PC-9 (cell line): ENCODE data around the gene PCGF2. TPM values are rescaled to one million over a fixed set of nuclear protein-coding genes. Genes with fewer than 3 reads are reported as not detected.

Source experiments
- BruUV-seq: library from RNA; stranded (reverse); fragments of 400-500 nt; replicated peaks from 2 replicates; lab custom pipeline; 2021; lab: Mats Ljungman, UMichigan
- CTCF ChIA-PET: fragments of 300-600 bp; sonication (Branson Sonifier 250); formaldehyde crosslinking; loops from one replicate; lab custom pipeline; 2022; ENCODE audit warnings: antibody characterized with exemption; lab: Charles Lee
- POLR2A ChIA-PET: fragments of 300-600 bp; sonication (Branson Sonifier 250); formaldehyde crosslinking; loops from one replicate; lab custom pipeline; 2022; ENCODE audit warnings: antibody characterized with exemption; ENCODE audit not compliant: unreplicated experiment; lab: Charles Lee
- DNase-seq, 2 experiments: peaks; one replicate each; pipeline versions ENCODE4 v3.0.0 to v3.0.0-alpha.2; 2015 to 2022; ENCODE audit warnings: mixed read lengths in 1 of 2
- H2AFZ ChIP-seq: fragments of 200-600 bp; sonication (generic); 2 replicates; pipeline ENCODE4 v1.8.1; 2017; ENCODE audit warnings: antibody characterized with exemption
- H3F3A ChIP-seq: fragments of 200-600 bp; sonication (generic); 2 replicates; pipeline ENCODE4 v1.8.1; 2017; ENCODE audit warnings: antibody characterized with exemption, mild to moderate bottlenecking, low read depth; ENCODE audit not compliant: insufficient read depth
- H3K27ac ChIP-seq: fragments of 200-600 bp; sonication (generic); 2 replicates; pipeline ENCODE4 v1.6.1; 2016; ENCODE audit warnings: mixed run types
- H3K27me3 ChIP-seq: fragments of 200-600 bp; sonication (generic); 2 replicates; pipeline ENCODE4 v1.6.1; 2016; ENCODE audit warnings: low read depth, mixed run types; ENCODE audit not compliant: insufficient read depth
- H3K36me3 ChIP-seq: fragments of 200-600 bp; sonication (generic); 2 replicates; pipeline ENCODE4 v1.6.1; 2016; ENCODE audit warnings: low read depth, mixed run types
- H3K4me1 ChIP-seq: fragments of 200-600 bp; sonication (generic); replicated peaks from 2 replicates; pipeline ENCODE4 v1.6.1; 2016; ENCODE audit warnings: mixed run types; ENCODE audit not compliant: insufficient read depth
- H3K4me2 ChIP-seq: fragments of 200-600 bp; sonication (generic); 2 replicates; pipeline ENCODE4 v1.6.1; 2017; ENCODE audit warnings: mixed run types
- H3K4me3 ChIP-seq: fragments of 200-600 bp; sonication (generic); 2 replicates; pipeline ENCODE4 v1.6.1; 2016; ENCODE audit warnings: mixed run types
- H3K79me2 ChIP-seq: fragments of 200-600 bp; sonication (generic); 2 replicates; pipeline ENCODE4 v1.6.1; 2017; ENCODE audit warnings: low read depth, mixed run types
- H3K9me2 ChIP-seq: fragments of 200-600 bp; sonication (generic); 2 replicates; pipeline ENCODE4 v1.8.1; 2017; ENCODE audit warnings: mild to moderate bottlenecking; ENCODE audit not compliant: insufficient read depth
- H3K9me3 ChIP-seq: fragments of 200-600 bp; sonication (generic); 2 replicates; pipeline ENCODE4 v1.8.1; 2016; ENCODE audit warnings: low read depth; ENCODE audit not compliant: insufficient read depth
- H4K20me1 ChIP-seq: fragments of 200-600 bp; sonication (generic); 2 replicates; pipeline ENCODE4 v1.8.1; 2017; ENCODE audit not compliant: insufficient read depth
- CTCF ChIP-seq: fragments of 200-600 bp; sonication (generic); conservative IDR thresholded peaks from 2 replicates; pipeline ENCODE4 v1.6.1; 2017; ENCODE audit warnings: mixed run types, antibody characterized with exemption, mild to moderate bottlenecking, moderate library complexity
- EZH2 ChIP-seq: fragments of 200-600 bp; sonication (generic); IDR thresholded peaks from 2 replicates; pipeline ENCODE4 v1.8.0; 2017; ENCODE audit warnings: antibody characterized with exemption, low read depth
- intact Hi-C: fragments of 100-400 bp; cut with micrococcal nuclease; formaldehyde crosslinking; loops from one replicate; pipeline ENCODE4 v1.10.0; 2022; ENCODE audit not compliant: unreplicated experiment
- total RNA-seq: library from RNA; stranded (reverse); gene quantifications from 2 replicates; pipeline ENCODE4 v1.2.3, GENCODE V29; 2021

Gene PCGF2
- total RNA-seq, 1 experiment from 2014 or later = 43.3 TPM

DNA sequence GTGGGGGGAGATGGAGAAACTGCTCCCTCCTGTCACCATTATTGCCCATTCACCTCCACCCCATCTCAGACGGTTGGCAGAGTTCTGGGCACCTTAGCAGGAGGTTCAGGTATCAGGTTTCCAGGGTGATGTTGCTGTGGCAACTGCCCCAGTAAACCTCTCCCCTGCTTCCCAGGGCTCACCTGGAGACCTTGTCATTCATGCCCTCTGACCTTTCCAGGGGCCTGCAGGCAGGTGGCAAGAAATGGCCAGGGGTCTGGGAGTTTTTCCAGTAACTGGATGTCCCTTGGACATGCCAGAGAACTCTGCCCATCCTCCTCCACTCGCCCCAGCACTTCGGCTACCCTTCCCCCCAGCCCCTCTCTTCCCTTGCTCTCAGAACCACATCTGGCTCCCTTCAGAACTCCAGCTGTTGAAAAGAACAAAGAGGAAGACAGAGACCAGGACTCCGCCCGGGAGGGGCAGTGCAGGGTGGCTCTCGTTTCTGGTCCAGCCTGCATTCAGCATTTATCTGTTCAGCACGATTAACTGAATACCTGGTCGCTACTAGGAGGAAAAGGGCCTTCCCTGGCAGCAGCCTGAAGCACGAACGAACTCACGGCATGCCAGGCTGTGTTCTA lies 34.6 kb downstream of the PCGF2 start:
- no TSS peak for BruUV-seq
- no peaks in the 10 kb centered on the region for H3K27me3 ChIP-seq
- H3K9me3 ChIP-seq = no peaks in the 10 kb centered on the region
- H3K4me3 ChIP-seq = no peak overlapping the region
- H3K27ac ChIP-seq = no peak overlapping the region
- H3K4me2 ChIP-seq = no peak overlapping the region
- H3K36me3 ChIP-seq = peaks cover 12% of the 10 kb centered on the region
- H3F3A ChIP-seq = peaks cover 30% of the 10 kb centered on the region; the same call in 1 of the 2 replicates
- no peaks in the 10 kb centered on the region for H3K4me1 ChIP-seq
- H3K9me2 ChIP-seq = no peaks in the 10 kb centered on the region
- no peak for DNase-seq
- no peak for TF ChIP-seq CTCF
- no peak for TF ChIP-seq EZH2
- ChIA-PET POLR2A (no interaction called here), CTCF (no interaction called here)
- intact Hi-C loops = no loop called here
- H3K79me2 ChIP-seq = peaks cover 6% of the 10 kb centered on the region; the same call in 1 of the 2 replicates
- H4K20me1 ChIP-seq = peaks cover 14% of the 10 kb centered on the region
- no peak overlapping the region for H2AFZ ChIP-seq

DNA sequence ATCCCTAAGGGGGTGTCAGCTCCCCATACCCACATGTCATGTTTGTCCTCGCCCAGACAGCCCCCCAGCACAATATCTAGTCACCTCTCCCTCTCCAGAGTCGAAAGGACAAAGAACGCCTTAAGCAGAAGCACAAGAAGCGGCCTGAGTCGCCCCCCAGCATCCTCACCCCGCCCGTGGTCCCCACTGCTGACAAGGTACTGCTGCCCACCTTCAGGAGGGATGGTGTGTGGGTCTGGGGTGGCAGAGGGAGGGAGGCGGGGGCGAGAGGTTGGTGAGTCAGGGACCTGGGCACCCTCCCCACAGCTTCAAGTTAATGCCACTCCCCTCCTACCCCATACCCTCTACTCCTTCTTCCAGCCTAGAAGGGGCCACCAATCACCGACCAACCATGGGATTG lies 35.5 kb downstream of the PCGF2 start:
- POLR2A ChIA-PET = no interaction called here
- TF ChIP-seq CTCF = no peak
- no peak for TF ChIP-seq EZH2
- no TSS peak for BruUV-seq

DNA sequence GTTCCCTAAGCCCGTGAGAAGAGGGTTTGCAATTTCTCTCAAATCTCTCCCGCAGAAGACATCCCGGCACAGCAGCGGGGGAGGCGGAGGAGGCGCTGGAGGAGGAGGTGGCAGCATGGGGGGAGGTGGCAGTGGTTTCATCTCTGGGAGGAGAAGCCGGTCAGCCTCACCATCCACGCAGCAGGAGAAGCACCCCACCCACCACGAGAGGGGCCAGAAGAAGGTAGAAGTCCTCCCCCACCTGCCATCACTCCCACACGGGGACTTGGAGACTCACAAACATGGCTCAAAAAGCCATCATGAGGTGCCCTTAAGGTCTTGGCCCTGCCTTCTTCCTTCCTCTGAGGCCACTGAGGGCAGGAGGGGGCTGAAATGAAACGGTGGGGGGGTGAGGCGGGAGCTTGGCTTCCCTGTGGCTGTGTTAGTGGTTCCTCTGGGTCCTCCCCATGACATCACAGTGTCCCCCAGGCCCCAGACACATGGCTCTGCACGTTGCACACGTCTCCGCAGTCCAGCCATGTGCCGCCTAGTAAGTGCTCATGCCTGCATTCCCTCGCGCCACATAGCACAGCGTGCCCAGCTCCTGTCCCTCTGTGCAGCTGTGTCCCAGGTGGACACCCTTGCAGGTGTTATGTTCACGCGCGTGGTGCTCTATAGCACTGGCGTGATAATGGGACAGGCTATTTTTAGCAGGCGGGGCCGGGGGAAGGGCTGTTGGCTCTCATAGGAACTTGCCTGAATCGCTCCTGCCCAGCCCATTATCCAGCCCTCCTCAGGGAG lies 36.2 kb downstream of the PCGF2 start:
- no peak for TF ChIP-seq EZH2
- no peak for TF ChIP-seq CTCF
- no peaks in the 10 kb centered on the region for H3K9me3 ChIP-seq
- no peak overlapping the region for H3K27ac ChIP-seq
- H2AFZ ChIP-seq = no peak overlapping the region
- DNase-seq = no peak
- no peak overlapping the region for H3K4me2 ChIP-seq
- H3K4me1 ChIP-seq = 0 out of 2 replicates have a peak, but pooled peaks cover 3% of the 10 kb centered on the region
- peaks cover 25% of the 10 kb centered on the region for H4K20me1 ChIP-seq
- no TSS peak for BruUV-seq
- H3F3A ChIP-seq = peaks cover 28% of the 10 kb centered on the region; the same call in 1 of the 2 replicates
- intact Hi-C loops = no loop called here
- peaks cover 21% of the 10 kb centered on the region for H3K36me3 ChIP-seq
- H3K27me3 ChIP-seq = no peaks in the 10 kb centered on the region
- CTCF ChIA-PET = no interaction called here
- POLR2A ChIA-PET = no interaction called here
- peaks cover 22% of the 10 kb centered on the region for H3K79me2 ChIP-seq
- H3K4me3 ChIP-seq = no peak overlapping the region
- H3K9me2 ChIP-seq = no peaks in the 10 kb centered on the region

More for the DNA sequence above, 35.5 kb downstream of the PCGF2 start:
- Histone ChIP-seq H2AFZ (no peak overlapping the region), H3K27me3 (no peaks in the 10 kb centered on the region), H3K4me1 (no peaks in the 10 kb centered on the region), H3K27ac (no peak overlapping the region), H3K9me3 (no peaks in the 10 kb centered on the region), H3K4me3 (no peak overlapping the region), H3K36me3 (peaks cover 21% of the 10 kb centered on the region), H3K79me2 (peaks cover 16% of the 10 kb centered on the region), H3K4me2 (no peak overlapping the region), H3F3A (peaks cover 30% of the 10 kb centered on the region; the same call in 1 of the 2 replicates), H4K20me1 (peaks cover 19% of the 10 kb centered on the region), H3K9me2 (no peaks in the 10 kb centered on the region)
- intact Hi-C loops = no loop called here
- DNase-seq = no peak
- CTCF ChIA-PET = no interaction called here
